HG03378 (cell line): ENCODE data around the gene MYO7B.

ENCODE experiments used
- ATAC-seq: cut with Tn5 transposase; IDR thresholded peaks from one replicate; pipeline ENCODE4 v1.9.1; 2021; ENCODE audit warnings: mild to moderate bottlenecking, moderate library complexity; ENCODE audit not compliant: unreplicated experiment

The MYO7B gene

GRCh38 chr2:127674241-127675209 is 139.0 kb downstream of the MYO7B start:
- ATAC-seq = no peak

- no peak for ATAC-seq
Measured at GRCh38 chr2:127675331-127676261, 140.1 kb downstream of the MYO7B start, which contains the start of gene LIMS2. Gene LIMS2 (minus strand): TSS chr2:127675530. CDS start chr2:127675024, 506 bp downstream.

- ATAC-seq = no peak
Measured at GRCh38 chr2:127676906-127677305, 141.4 kb downstream of the MYO7B start.

- ATAC-seq = no peak
Measured at GRCh38 chr2:127678531-127678930, 143.0 kb downstream of the MYO7B start.

GRCh38 chr2:127678991-127679390 is 143.5 kb downstream of the MYO7B start:
- no peak for ATAC-seq

GRCh38 chr2:127679680-127680361 is 144.3 kb downstream of the MYO7B start:
- ATAC-seq = no peak

- no peak for ATAC-seq
Measured at GRCh38 chr2:127680706-127681287, 145.3 kb downstream of the MYO7B start.

- ATAC-seq = no peak
Measured at GRCh38 chr2:127681288-127681804, 145.9 kb downstream of the MYO7B start.

GRCh38 chr2:127681976-127682857 is 146.7 kb downstream of the MYO7B start:
- no peak for ATAC-seq

GRCh38 chr2:127683056-127683455 is 147.6 kb downstream of the MYO7B start:
- ATAC-seq = no peak

- ATAC-seq = no peak
Measured at GRCh38 chr2:127683757-127684156, 148.3 kb downstream of the MYO7B start.

- ATAC-seq = no peak
Measured at GRCh38 chr2:127685410-127686080, 150.1 kb downstream of the MYO7B start.
